Endothelial cell (in vitro differentiated cells): Measurements from ENCODE around the gene TTC27. TPM values are rescaled to one million over a fixed set of nuclear protein-coding genes. Genes with fewer than 3 reads are reported as not detected.

Source experiments
- DNase-seq: peaks from one replicate; pipeline ENCODE4 v3.0.0; 2021; ENCODE audit warnings: low spot score
- H3K27ac Mint-ChIP-seq: one replicate; pipeline ENCODE4 v1.8.0; 2021; ENCODE audit warnings: mixed read lengths, inconsistent platforms; ENCODE audit not compliant: unreplicated experiment
- H3K27me3 Mint-ChIP-seq: one replicate; pipeline ENCODE4 v1.8.0; 2021; ENCODE audit warnings: mild to moderate bottlenecking, moderate library complexity, mixed read lengths, inconsistent platforms; ENCODE audit not compliant: unreplicated experiment
- H3K36me3 Mint-ChIP-seq: one replicate; pipeline ENCODE4 v1.8.0; 2021; ENCODE audit warnings: mild to moderate bottlenecking, low read depth, mixed read lengths, inconsistent platforms; ENCODE audit not compliant: unreplicated experiment
- H3K4me1 Mint-ChIP-seq: one replicate; pipeline ENCODE4 v1.8.0; 2021; ENCODE audit warnings: mild to moderate bottlenecking, mixed read lengths, inconsistent platforms; ENCODE audit not compliant: unreplicated experiment
- H3K4me3 Mint-ChIP-seq: one replicate; pipeline ENCODE4 v1.8.0; 2021; ENCODE audit warnings: mild to moderate bottlenecking, mixed read lengths, inconsistent platforms; ENCODE audit not compliant: unreplicated experiment
- H3K9me3 Mint-ChIP-seq: one replicate; pipeline ENCODE4 v1.8.0; 2021; ENCODE audit warnings: mixed read lengths, inconsistent platforms; ENCODE audit not compliant: unreplicated experiment
- CTCF ChIP-seq: fragments of 200-600 bp; sonication (generic); IDR thresholded peaks from one replicate; pipeline ENCODE4 v1.5.0; 2021; ENCODE audit warnings: antibody characterized with exemption; ENCODE audit not compliant: unreplicated experiment
- total RNA-seq: library from RNA; stranded (reverse); fragmentation: NEBNext Ultra II Directional; extraction: Animal tissue kit (Norgen Biotek cat#: 25700); gene quantifications from one replicate; pipeline ENCODE4 v1.2.1, GENCODE V29; 2021; ENCODE audit not compliant: unreplicated experiment

TTC27 gene
- total RNA-seq, 1 donor from 2014 or later, result 12.7 TPM

GRCh38 chr2:32678825-32679224 is 51.0 kb downstream of the TTC27 start:
- Mint-ChIP-seq H3K9me3 (no peaks in the 10 kb centered on the region), H3K27me3 (no peaks in the 10 kb centered on the region), H3K36me3 (no peaks in the 10 kb centered on the region), H3K4me3 (no peak overlapping the region), H3K27ac (no peak overlapping the region), H3K4me1 (no peaks in the 10 kb centered on the region)
- TF ChIP-seq CTCF, result no peak
- DNase-seq, result no peak

GRCh38 chr2:32680942-32681341 is 53.1 kb downstream of the TTC27 start:
- DNase-seq, result no peak
- H3K36me3 Mint-ChIP-seq, result no peaks in the 10 kb centered on the region
- H3K9me3 Mint-ChIP-seq, result no peaks in the 10 kb centered on the region
- no peak for TF ChIP-seq CTCF
- H3K4me3 Mint-ChIP-seq, result no peak overlapping the region
- no peaks in the 10 kb centered on the region for H3K4me1 Mint-ChIP-seq
- H3K27ac Mint-ChIP-seq, result no peak overlapping the region
- no peaks in the 10 kb centered on the region for H3K27me3 Mint-ChIP-seq

- Mint-ChIP-seq H3K36me3 (no peaks in the 10 kb centered on the region), H3K9me3 (no peaks in the 10 kb centered on the region), H3K27me3 (no peaks in the 10 kb centered on the region), H3K4me3 (no peak overlapping the region), H3K4me1 (no peaks in the 10 kb centered on the region), H3K27ac (no peak overlapping the region)
- DNase-seq, result no peak
- TF ChIP-seq CTCF, result no peak
Measured at GRCh38 chr2:32683520-32684086, 55.8 kb downstream of the TTC27 start.

- no peak for DNase-seq
- H3K27me3 Mint-ChIP-seq, result no peaks in the 10 kb centered on the region
- H3K9me3 Mint-ChIP-seq, result no peaks in the 10 kb centered on the region
- no peak overlapping the region for H3K27ac Mint-ChIP-seq
- no peaks in the 10 kb centered on the region for H3K36me3 Mint-ChIP-seq
- no peak overlapping the region for H3K4me3 Mint-ChIP-seq
- TF ChIP-seq CTCF, result no peak
- no peaks in the 10 kb centered on the region for H3K4me1 Mint-ChIP-seq
Measured at GRCh38 chr2:32688541-32688940, 60.7 kb downstream of the TTC27 start.

GRCh38 chr2:32691678-32692077 is 63.8 kb downstream of the TTC27 start:
- no peak overlapping the region for H3K27ac Mint-ChIP-seq
- no peaks in the 10 kb centered on the region for H3K4me1 Mint-ChIP-seq
- H3K36me3 Mint-ChIP-seq, result no peaks in the 10 kb centered on the region
- no peak overlapping the region for H3K4me3 Mint-ChIP-seq
- no peaks in the 10 kb centered on the region for H3K27me3 Mint-ChIP-seq
- DNase-seq, result no peak
- H3K9me3 Mint-ChIP-seq, result no peaks in the 10 kb centered on the region
- TF ChIP-seq CTCF, result no peak
